C4-2B (cell line): ENCODE results near the gene SFXN3.

Experiments used
- H3K27ac ChIP-seq: fragments of 450-650 bp; 2 replicates; pipeline ENCODE4 v1.5.1; 2017
- ZFX ChIP-seq: fragments of 450-650 bp; IDR thresholded peaks from 2 replicates; pipeline ENCODE4 v1.6.1; 2017
- TF ChIP-seq, protein P1 (sequence below): fragments of 450-650 bp; conservative IDR thresholded peaks from 2 replicates; pipeline ENCODE4 v1.5.1; 2017; ENCODE audit warnings: mild to moderate bottlenecking

The SFXN3 gene

DNA sequence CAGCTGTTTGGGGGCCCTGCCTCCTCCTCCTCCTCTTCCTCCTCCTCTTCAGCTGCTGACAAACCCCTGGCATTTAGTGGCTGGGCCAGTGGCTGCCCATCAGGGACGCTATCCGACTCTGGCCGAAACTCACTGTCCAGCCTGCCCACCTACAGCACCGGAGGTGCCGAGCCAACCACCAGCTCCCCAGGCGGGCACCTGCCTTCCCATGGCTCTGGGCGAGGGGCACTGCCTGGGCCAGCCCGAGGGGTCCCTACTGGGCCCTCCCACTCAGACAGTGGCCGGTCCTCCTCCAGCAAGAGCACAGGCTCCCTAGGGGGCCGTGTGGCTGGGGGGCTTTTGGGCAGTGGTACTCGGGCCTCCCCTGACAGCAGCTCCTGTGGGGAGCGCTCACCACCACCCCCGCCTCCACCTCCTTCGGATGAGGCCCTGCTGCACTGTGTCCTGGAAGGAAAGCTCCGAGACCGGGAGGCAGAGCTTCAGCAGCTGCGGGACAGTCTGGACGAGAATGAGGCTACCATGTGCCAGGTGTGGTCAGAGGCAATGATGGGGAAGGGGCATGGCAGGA, 27.3 kb upstream of the SFXN3 start:
- TF ChIP-seq, protein P1, sequence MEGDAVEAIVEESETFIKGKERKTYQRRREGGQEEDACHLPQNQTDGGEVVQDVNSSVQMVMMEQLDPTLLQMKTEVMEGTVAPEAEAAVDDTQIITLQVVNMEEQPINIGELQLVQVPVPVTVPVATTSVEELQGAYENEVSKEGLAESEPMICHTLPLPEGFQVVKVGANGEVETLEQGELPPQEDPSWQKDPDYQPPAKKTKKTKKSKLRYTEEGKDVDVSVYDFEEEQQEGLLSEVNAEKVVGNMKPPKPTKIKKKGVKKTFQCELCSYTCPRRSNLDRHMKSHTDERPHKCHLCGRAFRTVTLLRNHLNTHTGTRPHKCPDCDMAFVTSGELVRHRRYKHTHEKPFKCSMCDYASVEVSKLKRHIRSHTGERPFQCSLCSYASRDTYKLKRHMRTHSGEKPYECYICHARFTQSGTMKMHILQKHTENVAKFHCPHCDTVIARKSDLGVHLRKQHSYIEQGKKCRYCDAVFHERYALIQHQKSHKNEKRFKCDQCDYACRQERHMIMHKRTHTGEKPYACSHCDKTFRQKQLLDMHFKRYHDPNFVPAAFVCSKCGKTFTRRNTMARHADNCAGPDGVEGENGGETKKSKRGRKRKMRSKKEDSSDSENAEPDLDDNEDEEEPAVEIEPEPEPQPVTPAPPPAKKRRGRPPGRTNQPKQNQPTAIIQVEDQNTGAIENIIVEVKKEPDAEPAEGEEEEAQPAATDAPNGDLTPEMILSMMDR, result no peak
- no peak for TF ChIP-seq ZFX
- no peak overlapping the region for H3K27ac ChIP-seq

DNA sequence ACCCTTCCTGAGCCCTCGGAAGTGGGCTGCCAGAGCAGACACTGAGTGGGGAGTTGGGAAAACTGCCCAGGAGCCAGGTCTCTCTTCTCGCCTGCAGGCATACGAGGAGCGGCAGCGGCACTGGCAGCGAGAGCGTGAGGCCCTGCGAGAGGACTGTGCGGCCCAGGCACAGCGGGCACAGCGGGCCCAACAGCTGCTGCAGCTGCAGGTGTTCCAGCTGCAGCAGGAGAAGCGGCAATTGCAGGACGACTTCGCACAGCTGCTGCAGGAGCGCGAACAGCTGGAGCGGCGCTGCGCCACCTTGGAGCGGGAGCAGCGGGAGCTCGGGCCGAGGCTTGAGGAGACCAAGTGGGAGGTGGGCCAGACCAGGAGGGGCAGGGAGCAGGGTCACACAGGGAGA, 25.7 kb upstream of the SFXN3 start:
- TF ChIP-seq, protein P1, result no peak

DNA sequence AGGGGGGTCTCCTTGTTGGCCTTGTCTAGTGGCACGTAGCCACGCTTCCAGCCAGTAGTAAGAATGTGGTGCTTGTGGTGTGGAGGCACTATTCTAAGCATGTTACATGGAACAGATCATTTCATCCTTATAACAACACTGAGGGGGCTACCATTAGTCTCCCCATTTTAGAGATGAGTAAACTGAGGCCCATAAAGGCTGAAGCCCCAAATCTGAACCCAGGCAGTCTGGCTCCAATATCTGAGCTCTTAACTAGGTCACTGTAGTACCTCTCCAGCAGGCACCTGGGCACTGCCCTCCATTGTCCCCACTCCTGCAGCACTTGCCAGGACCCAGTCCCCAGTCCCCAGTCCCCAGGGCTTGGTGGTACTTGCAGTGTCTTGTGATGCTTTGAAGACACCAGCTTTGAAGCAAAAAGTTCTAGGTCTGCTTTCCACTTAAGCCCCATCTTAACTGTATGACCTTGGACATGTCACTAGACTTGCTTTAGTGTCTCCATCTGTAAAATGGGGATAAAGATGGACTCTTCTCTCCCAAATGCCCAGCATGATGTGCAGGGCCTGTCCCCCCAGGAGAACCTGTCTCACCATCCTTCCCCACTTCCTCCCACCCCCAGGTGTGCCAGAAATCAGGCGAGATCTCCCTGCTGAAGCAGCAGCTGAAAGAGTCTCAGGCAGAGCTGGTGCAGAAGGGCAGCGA, 25.0 kb upstream of the SFXN3 start:
- no peak overlapping the region for H3K27ac ChIP-seq
- TF ChIP-seq, protein P1, result no peak
- TF ChIP-seq ZFX, result no peak

More for the DNA sequence above, 25.7 kb upstream of the SFXN3 start:
- no peak overlapping the region for H3K27ac ChIP-seq

DNA sequence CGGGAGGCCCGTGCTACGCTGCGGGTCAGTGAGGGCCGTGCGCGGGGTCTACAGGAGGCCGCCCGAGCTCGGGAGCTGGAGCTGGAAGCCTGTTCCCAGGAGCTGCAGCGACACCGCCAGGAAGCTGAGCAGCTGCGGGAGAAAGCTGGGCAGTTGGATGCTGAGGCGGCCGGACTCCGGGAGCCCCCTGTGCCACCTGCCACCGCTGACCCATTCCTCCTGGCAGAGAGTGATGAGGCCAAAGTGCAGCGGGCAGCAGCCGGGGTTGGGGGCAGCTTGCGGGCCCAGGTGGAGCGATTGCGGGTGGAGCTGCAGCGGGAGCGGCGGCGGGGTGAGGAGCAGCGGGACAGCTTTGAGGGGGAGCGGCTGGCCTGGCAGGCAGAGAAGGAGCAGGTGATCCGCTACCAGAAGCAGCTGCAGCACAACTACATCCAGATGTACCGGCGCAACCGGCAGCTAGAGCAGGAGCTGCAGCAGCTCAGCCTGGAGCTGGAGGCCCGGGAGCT, 24.4 kb upstream of the SFXN3 start:
- no peak overlapping the region for H3K27ac ChIP-seq
- TF ChIP-seq, protein P1, result no peak
- no peak for TF ChIP-seq ZFX

DNA sequence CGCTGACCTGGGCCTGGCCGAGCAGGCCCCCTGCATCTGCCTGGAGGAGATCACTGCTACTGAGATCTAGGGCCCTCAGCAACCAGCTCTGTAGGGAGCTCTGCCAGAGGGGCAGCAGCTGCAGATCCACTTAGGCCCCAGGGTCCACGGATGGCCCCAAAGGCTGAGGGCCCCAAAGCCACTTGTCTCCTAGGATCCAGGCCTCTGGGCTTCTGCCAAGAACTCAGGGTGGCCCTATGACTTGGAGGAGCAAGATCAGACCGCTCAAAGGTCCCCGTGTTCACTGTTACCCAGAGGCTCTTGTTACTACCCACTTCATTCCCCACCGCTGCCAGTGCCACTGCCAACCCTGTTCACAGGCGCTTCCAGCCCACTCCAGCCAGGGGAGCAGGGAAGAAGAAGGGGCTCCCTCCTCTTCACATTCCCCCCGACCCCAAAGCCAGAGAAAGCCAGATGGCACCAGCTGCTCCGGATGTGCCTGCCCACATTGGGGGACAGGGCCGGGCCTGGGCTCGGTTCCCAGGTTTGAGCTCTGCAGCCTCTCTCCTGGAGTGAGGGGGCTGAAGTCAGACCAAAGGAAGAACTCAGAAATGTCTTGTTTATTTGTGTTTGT, 23.8 kb upstream of the SFXN3 start:
- no peak overlapping the region for H3K27ac ChIP-seq

DNA sequence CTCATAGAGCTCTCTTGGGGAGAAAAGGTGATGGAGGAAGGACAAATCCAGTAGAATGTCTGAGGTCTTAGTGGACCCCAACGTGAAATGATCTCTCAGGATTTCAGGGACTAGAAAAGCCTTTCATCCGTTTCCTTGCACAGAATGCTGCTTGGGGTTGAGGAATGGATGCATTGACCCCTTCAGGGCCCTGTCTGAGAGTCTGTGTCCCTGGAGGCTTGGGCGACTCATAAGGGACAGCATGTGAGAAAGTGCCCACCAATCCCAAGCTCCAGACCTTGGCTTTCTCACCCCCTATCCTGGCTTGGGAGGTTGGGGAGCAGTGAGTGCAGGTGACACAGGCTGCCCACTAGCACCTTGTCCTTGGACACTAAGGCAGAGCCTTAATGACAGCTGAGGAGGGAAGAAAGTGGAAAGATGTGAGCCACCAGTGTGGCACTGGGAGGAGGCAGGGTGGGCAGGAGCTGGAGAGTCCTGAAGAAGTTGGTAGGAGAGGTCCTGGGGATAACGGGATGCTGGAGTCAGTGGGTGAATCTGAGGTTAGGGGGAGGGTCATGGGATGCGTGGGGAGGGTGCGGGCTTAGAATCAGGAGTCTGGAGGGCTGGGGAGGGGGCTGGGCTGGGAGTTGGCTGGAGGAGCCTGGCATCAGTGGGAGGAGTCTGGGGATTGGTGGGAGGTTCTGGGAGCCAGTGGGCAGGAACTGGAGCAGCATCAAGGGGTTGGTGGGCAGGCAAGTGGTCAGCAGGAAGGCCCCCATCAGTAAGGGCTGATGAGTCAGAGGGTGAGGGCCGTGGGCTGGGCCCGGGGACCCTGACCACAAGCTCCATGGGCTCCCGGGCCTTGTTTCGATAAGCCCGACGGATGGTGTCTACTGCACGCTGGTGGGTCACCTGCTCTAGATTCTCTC, 22.9 kb upstream of the SFXN3 start:
- no peak for TF ChIP-seq ZFX
- TF ChIP-seq, protein P1, result no peak
- H3K27ac ChIP-seq, result no peak overlapping the region

More for the DNA sequence above, 23.8 kb upstream of the SFXN3 start:
- TF ChIP-seq ZFX, result no peak
- TF ChIP-seq, protein P1, result no peak
